WTC11 (cell line): ENCODE measurements around the gene L1CAM.

Experiments used
- ATF2 ChIP-seq: sonication (generic); formaldehyde crosslinking; IDR thresholded peaks from 2 replicates; pipeline ENCODE4 v1.8.1; 2022; ENCODE audit warnings: low read depth, missing genetic modification reagents, borderline replicate concordance
- CREB1 ChIP-seq: sonication (generic); formaldehyde crosslinking; IDR thresholded peaks from 2 replicates; pipeline ENCODE4 v1.8.0; 2023; ENCODE audit warnings: mild to moderate bottlenecking, missing genetic modification reagents
- ETV6 ChIP-seq: sonication (generic); formaldehyde crosslinking; IDR thresholded peaks from 2 replicates; pipeline ENCODE4 v1.8.1; 2022; ENCODE audit warnings: mild to moderate bottlenecking, missing genetic modification reagents
- FOXK1 ChIP-seq: sonication (generic); formaldehyde crosslinking; IDR thresholded peaks from 2 replicates; pipeline ENCODE4 v1.8.0; 2022; ENCODE audit warnings: mild to moderate bottlenecking, moderate library complexity, missing genetic modification reagents
- HMGXB4 ChIP-seq: sonication (generic); formaldehyde crosslinking; IDR thresholded peaks from 2 replicates; pipeline ENCODE4 v1.8.1; 2023; ENCODE audit warnings: mild to moderate bottlenecking, moderate library complexity, missing genetic modification reagents
- JUN ChIP-seq: sonication (generic); formaldehyde crosslinking; IDR thresholded peaks from 2 replicates; pipeline ENCODE4 v1.8.0; 2023; ENCODE audit warnings: mild to moderate bottlenecking, missing genetic modification reagents
- NR2C2 ChIP-seq: sonication (generic); formaldehyde crosslinking; IDR thresholded peaks from 2 replicates; pipeline ENCODE4 v1.8.0; 2022; ENCODE audit warnings: mild to moderate bottlenecking, missing genetic modification reagents
- USF1 ChIP-seq: sonication (generic); formaldehyde crosslinking; IDR thresholded peaks from 2 replicates; pipeline ENCODE4 v1.8.0; 2022; ENCODE audit warnings: mild to moderate bottlenecking, missing genetic modification reagents
- ZNF138 ChIP-seq: sonication (generic); formaldehyde crosslinking; conservative IDR thresholded peaks from 2 replicates; pipeline ENCODE4 v1.8.1; 2022; ENCODE audit warnings: mild to moderate bottlenecking, moderate library complexity, missing genetic modification reagents
- ZNF512 ChIP-seq: sonication (generic); formaldehyde crosslinking; IDR thresholded peaks from 2 replicates; pipeline ENCODE4 v1.8.1; 2022; ENCODE audit warnings: missing genetic modification reagents, borderline replicate concordance
- TF ChIP-seq, protein P1 (sequence below): fragments of 200-600 bp; IDR thresholded peaks from 2 replicates; pipeline ENCODE4 v1.8.0; 2022; ENCODE audit warnings: antibody characterized with exemption
- TF ChIP-seq, protein P2 (sequence below): sonication (generic); formaldehyde crosslinking; conservative IDR thresholded peaks from 2 replicates; pipeline ENCODE4 v1.8.1; 2022; ENCODE audit warnings: mild to moderate bottlenecking, missing genetic modification reagents
- TF ChIP-seq, protein P3 (sequence below): fragments of 250-450 bp; sonication (Bioruptor Pico); IDR thresholded peaks from 2 replicates; pipeline ENCODE4 v1.9.0; 2021; ENCODE audit warnings: mild to moderate bottlenecking

DNA sequence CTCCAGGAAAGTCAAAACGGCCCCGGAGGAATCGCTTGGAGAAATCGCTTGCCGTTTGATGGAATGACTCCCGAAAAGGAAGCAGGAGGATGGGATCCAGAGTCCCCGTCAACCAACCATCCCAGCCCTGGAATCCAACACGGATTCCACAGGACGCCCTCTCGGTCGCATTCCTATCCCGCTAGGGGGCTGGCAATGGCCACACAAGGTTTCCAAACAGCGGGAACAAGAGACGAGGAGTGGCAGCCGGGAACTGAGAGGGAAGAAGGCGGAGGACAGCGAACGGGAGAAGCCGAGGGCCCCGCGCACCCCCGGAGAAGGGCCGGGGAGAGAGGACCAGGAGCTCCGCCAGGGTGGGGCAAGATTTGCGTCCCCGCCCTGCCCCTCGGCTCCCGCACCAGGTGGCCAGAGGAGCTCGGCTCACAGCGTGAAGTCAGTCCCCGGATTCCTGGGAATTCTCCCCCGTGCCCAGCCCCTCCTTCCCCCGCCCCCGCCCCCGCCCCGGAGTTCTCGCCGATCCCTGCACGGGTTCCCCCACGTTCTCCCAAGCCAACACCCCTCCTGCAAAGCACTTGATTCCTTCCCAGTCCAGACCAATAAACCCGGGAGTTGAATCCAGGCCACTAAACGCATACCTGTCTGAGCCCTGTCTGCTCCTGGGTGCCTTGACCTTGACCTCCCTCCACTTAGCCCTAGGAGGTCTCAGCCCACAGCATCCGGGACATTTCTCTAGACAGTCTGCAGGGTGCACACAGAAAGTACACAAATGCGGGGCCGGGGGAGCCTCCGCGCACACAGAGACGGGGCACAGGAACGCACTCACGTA lies 57.0 kb downstream of the L1CAM start:
- TF ChIP-seq, protein P1, sequence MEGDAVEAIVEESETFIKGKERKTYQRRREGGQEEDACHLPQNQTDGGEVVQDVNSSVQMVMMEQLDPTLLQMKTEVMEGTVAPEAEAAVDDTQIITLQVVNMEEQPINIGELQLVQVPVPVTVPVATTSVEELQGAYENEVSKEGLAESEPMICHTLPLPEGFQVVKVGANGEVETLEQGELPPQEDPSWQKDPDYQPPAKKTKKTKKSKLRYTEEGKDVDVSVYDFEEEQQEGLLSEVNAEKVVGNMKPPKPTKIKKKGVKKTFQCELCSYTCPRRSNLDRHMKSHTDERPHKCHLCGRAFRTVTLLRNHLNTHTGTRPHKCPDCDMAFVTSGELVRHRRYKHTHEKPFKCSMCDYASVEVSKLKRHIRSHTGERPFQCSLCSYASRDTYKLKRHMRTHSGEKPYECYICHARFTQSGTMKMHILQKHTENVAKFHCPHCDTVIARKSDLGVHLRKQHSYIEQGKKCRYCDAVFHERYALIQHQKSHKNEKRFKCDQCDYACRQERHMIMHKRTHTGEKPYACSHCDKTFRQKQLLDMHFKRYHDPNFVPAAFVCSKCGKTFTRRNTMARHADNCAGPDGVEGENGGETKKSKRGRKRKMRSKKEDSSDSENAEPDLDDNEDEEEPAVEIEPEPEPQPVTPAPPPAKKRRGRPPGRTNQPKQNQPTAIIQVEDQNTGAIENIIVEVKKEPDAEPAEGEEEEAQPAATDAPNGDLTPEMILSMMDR = no peak
- TF ChIP-seq, protein P2, sequence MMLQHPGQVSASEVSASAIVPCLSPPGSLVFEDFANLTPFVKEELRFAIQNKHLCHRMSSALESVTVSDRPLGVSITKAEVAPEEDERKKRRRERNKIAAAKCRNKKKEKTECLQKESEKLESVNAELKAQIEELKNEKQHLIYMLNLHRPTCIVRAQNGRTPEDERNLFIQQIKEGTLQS (CRISPR knock-in tag) = no peak
- TF ChIP-seq HMGXB4 (CRISPR knock-in tag) (no peak), ZNF512 (CRISPR knock-in tag) (no peak), FOXK1 (CRISPR knock-in tag) (no peak), JUN (no peak), ZNF138 (CRISPR knock-in tag) (no peak), ETV6 (CRISPR knock-in tag) (no peak), CREB1 (CRISPR knock-in tag) (no peak), ATF2 (CRISPR knock-in tag) (no peak), NR2C2 (CRISPR knock-in tag) (no peak), USF1 (CRISPR knock-in tag) (no peak)
- TF ChIP-seq, protein P3, sequence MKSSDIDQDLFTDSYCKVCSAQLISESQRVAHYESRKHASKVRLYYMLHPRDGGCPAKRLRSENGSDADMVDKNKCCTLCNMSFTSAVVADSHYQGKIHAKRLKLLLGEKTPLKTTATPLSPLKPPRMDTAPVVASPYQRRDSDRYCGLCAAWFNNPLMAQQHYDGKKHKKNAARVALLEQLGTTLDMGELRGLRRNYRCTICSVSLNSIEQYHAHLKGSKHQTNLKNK (CRISPR knock-in tag) = no peak
